OCI-LY7 (cell line): ENCODE measurements around the gene CCL22. TPM values are rescaled to one million over a fixed set of nuclear protein-coding genes. Genes with fewer than 3 reads are reported as not detected.

Experiments
- BruUV-seq: library from RNA; stranded (reverse); fragments of 400-500 nt; replicated peaks from 2 replicates; lab custom pipeline; 2021; lab: Mats Ljungman, UMichigan
- CTCF ChIA-PET: fragments of 300-600 bp; sonication (Branson Sonifier 250); formaldehyde crosslinking; loops from one replicate; lab custom pipeline; 2022; ENCODE audit warnings: antibody characterized with exemption; ENCODE audit not compliant: unreplicated experiment; lab: Charles Lee
- POLR2A ChIA-PET: fragments of 300-600 bp; sonication (Branson Sonifier 250); formaldehyde crosslinking; loops from one replicate; lab custom pipeline; 2022; ENCODE audit warnings: antibody characterized with exemption; lab: Charles Lee
- DNase-seq: peaks from one replicate; pipeline ENCODE4 v3.0.0-alpha.2; 2015; ENCODE audit warnings: low spot score
- H2AFZ ChIP-seq: fragments of 200-600 bp; sonication (generic), shearing (Covaris generic); 2 replicates; pipeline ENCODE4 v1.6.1; 2014; ENCODE audit warnings: mild to moderate bottlenecking, antibody characterized with exemption, low read length, moderate library complexity
- H3K27ac ChIP-seq: fragments of 200-600 bp; sonication (generic); 2 replicates; pipeline ENCODE4 v1.5.1; 2014; ENCODE audit warnings: mixed run types, low read depth, mild to moderate bottlenecking, moderate library complexity, low read length, inconsistent platforms; ENCODE audit not compliant: poor library complexity, severe bottlenecking
- H3K36me3 ChIP-seq: fragments of 200-600 bp; sonication (generic); 2 replicates; pipeline ENCODE4 v1.6.1; 2014; ENCODE audit warnings: mild to moderate bottlenecking, antibody characterized with exemption, low read length, moderate library complexity, mixed read lengths; ENCODE audit not compliant: insufficient read depth
- H3K4me1 ChIP-seq: fragments of 200-600 bp; sonication (generic); 2 replicates; pipeline ENCODE4 v1.5.1; 2014; ENCODE audit warnings: mild to moderate bottlenecking, low read length; ENCODE audit not compliant: insufficient read depth, poor library complexity, severe bottlenecking
- H3K4me2 ChIP-seq: fragments of 200-600 bp; sonication (generic); 2 replicates; pipeline ENCODE4 v1.6.1; 2014; ENCODE audit warnings: mild to moderate bottlenecking, low read length
- H3K4me3 ChIP-seq: fragments of 200-600 bp; sonication (generic); 2 replicates; pipeline ENCODE4 v1.5.1; 2014; ENCODE audit warnings: mild to moderate bottlenecking, low read depth, low read length; ENCODE audit not compliant: poor library complexity, severe bottlenecking
- H3K79me2 ChIP-seq: fragments of 200-600 bp; sonication (generic); 2 replicates; pipeline ENCODE4 v1.6.1; 2016; ENCODE audit warnings: low read depth, mild to moderate bottlenecking, low read length, moderate library complexity, mixed read lengths; ENCODE audit not compliant: insufficient read depth
- H3K9me2 ChIP-seq: fragments of 200-600 bp; sonication (generic); 2 replicates; pipeline ENCODE4 v1.6.1; 2016; ENCODE audit warnings: mild to moderate bottlenecking, low read length, mixed read lengths; ENCODE audit not compliant: insufficient read depth
- H3K9me3 ChIP-seq: fragments of 200-600 bp; sonication (generic); 2 replicates; pipeline ENCODE4 v1.6.1; 2014; ENCODE audit warnings: mild to moderate bottlenecking, mixed run types, low read length, mixed read lengths
- H4K20me1 ChIP-seq: fragments of 200-600 bp; sonication (generic); 2 replicates; pipeline ENCODE4 v1.6.1; 2014; ENCODE audit warnings: mild to moderate bottlenecking, antibody characterized with exemption, low read length, moderate library complexity, mixed read lengths; ENCODE audit not compliant: insufficient read depth
- CTCF ChIP-seq: fragments of 200-600 bp; sonication (generic); conservative IDR thresholded peaks from 2 replicates; pipeline ENCODE4 v1.5.1; 2014; ENCODE audit warnings: mild to moderate bottlenecking, antibody characterized with exemption, low read length, moderate library complexity, mixed read lengths
- EZH2phosphoT487 ChIP-seq: fragments of 200-600 bp; sonication (generic); IDR thresholded peaks from 2 replicates; pipeline ENCODE4 v1.6.1; 2018; ENCODE audit warnings: low read depth, borderline replicate concordance, mild to moderate bottlenecking, mixed run types, antibody characterized with exemption, low read length, moderate library complexity, mixed read lengths
- intact Hi-C: fragments of 100-400 bp; cut with micrococcal nuclease; formaldehyde crosslinking; loops from one replicate; pipeline ENCODE4 v1.10.0; 2022; ENCODE audit not compliant: unreplicated experiment
- total RNA-seq, 2 experiments: library from RNA; depleted of rRNA in 1 of 2; stranded (reverse); fragments of >200 nt in 1 of 2; shearing (Covaris generic) in 1 of 2; gene quantifications; 2 replicates each; pipeline ENCODE4 v1.2.3, GENCODE V29; 2014 to 2022

The CCL22 gene
- total RNA-seq, 2 experiments from 2014 or later = not detected

- Histone ChIP-seq H3K79me2 (no peaks in the 10 kb centered on the region), H3K4me1 (peaks cover 19% of the 10 kb centered on the region), H3K9me3 (no peaks in the 10 kb centered on the region), H3K4me3 (no peak overlapping the region), H3K9me2 (no peaks in the 10 kb centered on the region), H4K20me1 (no peaks in the 10 kb centered on the region), H3K27ac (no peak overlapping the region), H3K4me2 (no peak overlapping the region), H3K36me3 (no peaks in the 10 kb centered on the region), H2AFZ (no peak overlapping the region)
- DNase-seq = no peak
- BruUV-seq = no TSS peak
- TF ChIP-seq EZH2phosphoT487 (no peak), CTCF (no peak)
- CTCF ChIA-PET = no interaction called here
- POLR2A ChIA-PET = interaction anchor here (0.6 kb wide), 1 partner anchor 35 kb away, joined by 3 read pairs; no protein-coding TSS in a partner anchor
- intact Hi-C loops = loop anchor here (10.0 kb wide), 2 partner anchors 225 to 235 kb away; partner anchors contain the start of genes PSME3IP1 and RSPRY1
Observed at GRCh38 chr16:57409870-57410587, 51.4 kb downstream of the CCL22 start.

GRCh38 chr16:57411362-57411976 lies 52.9 kb downstream of the CCL22 start:
- Histone ChIP-seq H3K4me3 (no peak overlapping the region), H3K79me2 (no peaks in the 10 kb centered on the region), H3K9me2 (no peaks in the 10 kb centered on the region), H2AFZ (no peak overlapping the region), H3K4me1 (peaks cover 21% of the 10 kb centered on the region), H4K20me1 (no peaks in the 10 kb centered on the region), H3K27ac (no peak overlapping the region), H3K4me2 (no peak overlapping the region), H3K9me3 (no peaks in the 10 kb centered on the region), H3K36me3 (no peaks in the 10 kb centered on the region)
- DNase-seq = no peak
- ChIA-PET POLR2A (no interaction called here), CTCF (interaction anchor here (0.5 kb wide), 1 partner anchor 130 kb away, joined by 4 read pairs; no protein-coding TSS in a partner anchor)
- BruUV-seq = no TSS peak
- TF ChIP-seq CTCF = no peak
- no peak for TF ChIP-seq EZH2phosphoT487
- intact Hi-C loops = loop anchor here (10.0 kb wide), 2 partner anchors 227 to 233 kb away; partner anchors contain the start of genes PSME3IP1 and RSPRY1
